Upper lobe of right lung (tissue), 1 donor: Measurements from ENCODE around the gene ZGPAT. TPM values are rescaled to one million over a fixed set of nuclear protein-coding genes. Genes with fewer than 3 reads are reported as not detected.
A peak's percentile ranks its signal among the peaks of the same experiment; 100 is the strongest.
"Not testable (repeated sequence)": the region's sequence is repeated elsewhere in the genome, so short reads cannot be mapped to it uniquely, and the experiment has no call there.

Experiments
- ATAC-seq: fragments of 200-7000 bp; cut with Tn5 transposase; one replicate; pipeline ENCODE4 v1.9.1; 2020; ENCODE audit warnings: mild to moderate bottlenecking, moderate library complexity
- DNase-seq: peaks from one replicate; pipeline ENCODE4 v3.0.0-alpha.2; 2020
- H3K27ac ChIP-seq: fragments of 200-600 bp; one replicate; pipeline ENCODE4 v1.8.0; 2022
- H3K27me3 ChIP-seq: fragments of 200-600 bp; one replicate; pipeline ENCODE4 v1.8.0; 2022; ENCODE audit warnings: mild to moderate bottlenecking
- H3K36me3 ChIP-seq: fragments of 200-600 bp; one replicate; pipeline ENCODE4 v1.8.0; 2022
- H3K4me1 ChIP-seq: fragments of 200-600 bp; one replicate; pipeline ENCODE4 v1.8.0; 2022
- H3K4me3 ChIP-seq: fragments of 200-600 bp; one replicate; pipeline ENCODE4 v1.8.0; 2022; ENCODE audit warnings: mild to moderate bottlenecking
- H3K9me3 ChIP-seq: fragments of 200-600 bp; one replicate; pipeline ENCODE4 v1.8.0; 2022
- intact Hi-C: fragments of 100-400 bp; cut with DNase I; formaldehyde crosslinking; loops from one replicate; pipeline ENCODE4 v1.11.0; 2022
- long read RNA-seq: library from polyadenylated mRNA; unstranded; transcript quantifications from one replicate; pipeline ENCODE4 v2.0.0, GENCODE V29; 2021
- total RNA-seq: library from RNA; stranded (reverse); fragmentation: NEBNext Ultra II Directional; extraction: Animal tissue kit (Norgen Biotek cat#: 25700); gene quantifications from one replicate; pipeline ENCODE4 v1.2.1, GENCODE V29; 2021
- TF ChIP-seq, protein P1 (sequence below): fragments of 200-600 bp; IDR thresholded peaks from one replicate; pipeline ENCODE4 v1.8.0; 2022; ENCODE audit warnings: antibody characterized with exemption
- donor health status: DM: no; HTN: yes; CAD: no; lungs with severe emphysema.

Gene ZGPAT, protein sequence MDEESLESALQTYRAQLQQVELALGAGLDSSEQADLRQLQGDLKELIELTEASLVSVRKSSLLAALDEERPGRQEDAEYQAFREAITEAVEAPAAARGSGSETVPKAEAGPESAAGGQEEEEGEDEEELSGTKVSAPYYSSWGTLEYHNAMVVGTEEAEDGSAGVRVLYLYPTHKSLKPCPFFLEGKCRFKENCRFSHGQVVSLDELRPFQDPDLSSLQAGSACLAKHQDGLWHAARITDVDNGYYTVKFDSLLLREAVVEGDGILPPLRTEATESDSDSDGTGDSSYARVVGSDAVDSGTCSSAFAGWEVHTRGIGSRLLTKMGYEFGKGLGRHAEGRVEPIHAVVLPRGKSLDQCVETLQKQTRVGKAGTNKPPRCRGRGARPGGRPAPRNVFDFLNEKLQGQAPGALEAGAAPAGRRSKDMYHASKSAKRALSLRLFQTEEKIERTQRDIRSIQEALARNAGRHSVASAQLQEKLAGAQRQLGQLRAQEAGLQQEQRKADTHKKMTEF
- total RNA-seq = 27.6 TPM
- long read RNA-seq, transcript ZGPAT-204 (7 exons, 1,890 nt) = minor isoform, 7 of 62 reads
- long read RNA-seq, transcript ZGPAT-209 (6 exons, 2,831 nt) = minor isoform, 6 of 62 reads
- long read RNA-seq, transcript ZGPAT-202 (7 exons, 1,871 nt) = major isoform, 24 of 62 reads
- long read RNA-seq, partial matches to known transcripts = 11 of 62 reads
- long read RNA-seq, other reads (novel, unspliced or antisense) = 13 of 62 reads

DNA sequence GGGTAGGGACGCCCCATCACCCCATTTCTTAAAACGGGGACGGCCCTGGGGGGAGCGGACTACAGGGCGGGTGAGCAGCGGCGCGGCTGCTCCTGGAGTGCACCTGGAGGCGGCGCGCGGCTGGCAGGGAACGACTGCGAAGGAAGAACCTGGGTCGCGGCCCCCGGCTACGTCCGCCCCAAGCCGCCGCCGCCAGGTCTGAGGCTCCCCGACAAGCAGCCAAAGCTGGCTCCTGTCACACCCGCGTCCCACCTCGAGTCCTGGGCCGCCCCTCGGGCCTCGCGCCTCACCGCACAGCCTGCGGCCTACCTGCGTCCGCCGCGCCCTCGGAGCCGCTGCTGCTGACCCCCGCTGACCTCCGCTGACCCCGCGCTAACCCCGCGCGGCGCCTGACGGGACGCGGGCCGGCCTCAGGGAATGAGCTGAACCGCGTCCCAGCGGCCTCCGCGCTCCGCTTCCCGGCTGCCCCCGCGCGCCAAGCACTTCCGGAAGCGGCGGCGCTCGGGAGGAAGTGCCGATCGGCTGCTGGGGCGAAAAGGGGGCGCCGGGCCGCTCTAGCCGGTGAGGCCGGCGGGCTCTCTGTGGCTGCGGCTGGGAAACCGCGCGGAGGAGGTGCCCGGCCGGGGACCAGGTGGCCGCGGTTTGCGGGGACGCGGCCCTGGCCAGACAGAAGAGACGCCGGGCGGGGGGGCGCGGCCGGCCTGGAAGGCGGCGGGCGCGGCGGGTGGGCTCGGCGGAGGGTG lies at the start of gene ZGPAT, which contains the start of gene ARFRP1:
Gene ZGPAT, plus strand, starts transcription at position 482 of the 743 bp plus-strand sequence. CDS start 542 bp downstream, outside the sequence.
Gene ARFRP1, minus strand, starts transcription at position 419 of the 743 bp plus-strand sequence. CDS start 885 bp downstream, outside the sequence.
- Histone ChIP-seq H3K36me3 (peaks cover 69% of the 10 kb centered on the region), H3K4me3 (peak within 1 kb of the TSS; percentile 75), H3K9me3 (no peaks in the 10 kb centered on the region), H3K4me1 (peaks cover 24% of the 10 kb centered on the region), H3K27me3 (no peaks in the 10 kb centered on the region), H3K27ac (peak within 1 kb of the TSS; percentile 93)
- TF ChIP-seq, protein P1, sequence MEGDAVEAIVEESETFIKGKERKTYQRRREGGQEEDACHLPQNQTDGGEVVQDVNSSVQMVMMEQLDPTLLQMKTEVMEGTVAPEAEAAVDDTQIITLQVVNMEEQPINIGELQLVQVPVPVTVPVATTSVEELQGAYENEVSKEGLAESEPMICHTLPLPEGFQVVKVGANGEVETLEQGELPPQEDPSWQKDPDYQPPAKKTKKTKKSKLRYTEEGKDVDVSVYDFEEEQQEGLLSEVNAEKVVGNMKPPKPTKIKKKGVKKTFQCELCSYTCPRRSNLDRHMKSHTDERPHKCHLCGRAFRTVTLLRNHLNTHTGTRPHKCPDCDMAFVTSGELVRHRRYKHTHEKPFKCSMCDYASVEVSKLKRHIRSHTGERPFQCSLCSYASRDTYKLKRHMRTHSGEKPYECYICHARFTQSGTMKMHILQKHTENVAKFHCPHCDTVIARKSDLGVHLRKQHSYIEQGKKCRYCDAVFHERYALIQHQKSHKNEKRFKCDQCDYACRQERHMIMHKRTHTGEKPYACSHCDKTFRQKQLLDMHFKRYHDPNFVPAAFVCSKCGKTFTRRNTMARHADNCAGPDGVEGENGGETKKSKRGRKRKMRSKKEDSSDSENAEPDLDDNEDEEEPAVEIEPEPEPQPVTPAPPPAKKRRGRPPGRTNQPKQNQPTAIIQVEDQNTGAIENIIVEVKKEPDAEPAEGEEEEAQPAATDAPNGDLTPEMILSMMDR = no peak
- DNase-seq = peak; percentile 96
- ATAC-seq = peak; percentile 97
- intact Hi-C loops = no loop called here

DNA sequence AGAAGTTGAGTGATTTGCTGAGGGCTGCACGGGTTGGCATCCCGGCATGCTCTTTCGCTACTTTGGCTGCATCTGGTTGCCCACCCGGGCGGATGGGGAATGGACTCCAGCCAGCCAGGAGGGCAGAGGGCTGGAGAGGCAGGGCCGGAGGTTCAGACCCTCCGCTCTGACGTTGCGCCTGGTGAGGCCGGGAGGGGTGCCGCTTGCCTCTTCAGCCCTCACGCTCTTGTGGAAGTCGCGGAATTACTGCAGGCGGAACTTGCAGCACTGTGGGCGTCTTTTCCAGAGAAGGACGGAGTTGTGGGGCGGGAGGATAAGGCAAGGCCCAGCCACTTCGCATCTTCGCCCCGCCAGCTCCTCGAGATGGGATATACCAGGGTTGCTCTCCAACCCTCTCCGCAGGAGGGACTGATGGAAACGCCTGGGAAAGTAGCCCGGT lies 49.1 kb upstream of the ZGPAT start:
- intact Hi-C loops = no loop called here
- ATAC-seq = peak; percentile 50

DNA sequence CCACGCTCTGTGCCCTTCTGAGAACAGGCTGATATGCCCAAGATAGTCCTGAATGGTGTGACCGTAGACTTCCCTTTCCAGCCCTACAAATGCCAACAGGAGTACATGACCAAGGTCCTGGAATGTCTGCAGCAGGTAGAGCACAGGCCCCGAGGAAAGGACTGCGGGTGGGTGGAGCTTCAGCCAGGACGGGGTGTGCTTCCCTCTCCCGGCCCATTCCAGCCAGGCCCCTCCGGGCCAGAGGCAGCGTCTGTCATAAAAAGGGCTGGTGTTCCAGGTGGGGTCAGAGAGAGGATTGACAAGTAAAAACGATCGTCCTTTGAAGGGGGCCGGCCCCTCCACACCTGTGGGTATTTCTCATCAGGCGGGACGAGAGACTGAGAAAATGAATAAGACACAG lies 48.5 kb upstream of the ZGPAT start:
- no peaks in the 10 kb centered on the region for H3K27me3 ChIP-seq
- H3K27ac ChIP-seq = peak overlapping the region; percentile 89
- H3K4me3 ChIP-seq = peak overlapping the region; percentile 92
- TF ChIP-seq, protein P1 = no peak
- peaks cover 25% of the 10 kb centered on the region for H3K36me3 ChIP-seq
- no peaks in the 10 kb centered on the region for H3K9me3 ChIP-seq
- peaks cover 16% of the 10 kb centered on the region for H3K4me1 ChIP-seq
- ATAC-seq = no peak
- intact Hi-C loops = no loop called here
- no peak for DNase-seq

More for the DNA sequence above, 49.1 kb upstream of the ZGPAT start:
- TF ChIP-seq, protein P1 = no peak
- peaks cover 25% of the 10 kb centered on the region for H3K36me3 ChIP-seq
- no peaks in the 10 kb centered on the region for H3K27me3 ChIP-seq
- H3K27ac ChIP-seq = peak overlapping the region; percentile 89
- peak; percentile 76 for DNase-seq
- H3K9me3 ChIP-seq = no peaks in the 10 kb centered on the region
- H3K4me1 ChIP-seq = peaks cover 16% of the 10 kb centered on the region
- H3K4me3 ChIP-seq = peak overlapping the region; percentile 92

DNA sequence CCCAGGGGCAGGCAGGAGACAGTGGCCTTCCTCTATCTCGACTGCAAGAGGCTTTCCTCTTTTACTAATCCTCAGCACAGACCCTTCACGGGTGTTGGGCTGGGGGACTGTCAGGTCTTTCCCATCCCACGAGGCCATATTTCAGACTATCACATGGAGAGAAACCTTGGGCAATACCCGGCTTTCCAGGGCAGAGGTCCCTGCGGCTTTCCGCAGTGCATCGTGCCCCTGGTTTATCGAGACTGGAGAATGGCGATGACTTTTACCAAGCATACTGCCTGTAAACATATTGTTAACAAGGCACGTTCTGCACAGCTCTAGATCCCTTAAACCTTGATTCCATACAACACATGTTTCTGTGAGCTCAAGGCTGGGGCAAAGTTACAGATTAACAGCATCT lies 47.7 kb upstream of the ZGPAT start:
- ATAC-seq, H3K9me3 ChIP-seq, H3K27me3 ChIP-seq, H3K4me3 ChIP-seq, H3K27ac ChIP-seq, DNase-seq, intact Hi-C loops: not testable (repeated sequence)
- peaks cover 25% of the 10 kb centered on the region for H3K36me3 ChIP-seq
- peaks cover 16% of the 10 kb centered on the region for H3K4me1 ChIP-seq

DNA sequence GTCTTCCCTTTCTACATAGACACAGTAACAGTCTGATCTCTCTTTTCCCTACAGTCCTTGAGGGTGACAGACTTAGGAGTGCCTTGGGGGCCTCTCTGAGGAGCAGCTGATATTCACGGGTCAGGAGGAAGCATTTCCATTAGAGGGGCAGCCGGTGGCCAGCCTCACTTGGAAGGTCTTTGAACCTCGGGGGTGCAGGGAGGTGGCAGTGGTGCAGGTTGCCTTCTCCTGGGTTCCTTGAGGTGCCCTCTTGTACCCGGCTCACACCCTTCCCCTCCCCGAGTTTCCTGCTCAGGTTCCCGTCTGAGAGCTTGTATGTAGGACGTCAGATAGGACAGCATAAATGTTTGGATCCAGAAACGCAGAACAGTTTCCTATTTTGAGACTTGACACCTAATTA lies 47.2 kb upstream of the ZGPAT start:
- Histone ChIP-seq H3K27me3 (no peaks in the 10 kb centered on the region), H3K4me3 (no peak overlapping the region), H3K4me1 (peaks cover 16% of the 10 kb centered on the region), H3K27ac (no peak overlapping the region), H3K9me3 (no peaks in the 10 kb centered on the region), H3K36me3 (peaks cover 25% of the 10 kb centered on the region)
- DNase-seq = no peak
- intact Hi-C loops = no loop called here
- TF ChIP-seq, protein P1 = no peak
- ATAC-seq = no peak
